PC-3 (cell line): Measurements from ENCODE around the gene RFX1. TPM values are rescaled to one million over a fixed set of nuclear protein-coding genes. Genes with fewer than 3 reads are reported as not detected.
"Not testable (repeated sequence)": the region's sequence is repeated elsewhere in the genome, so short reads cannot be mapped to it uniquely, and the experiment has no call there.

Source experiments
- ATAC-seq: fragments of 200-7000 bp; cut with Tn5 transposase; 2 replicates; pipeline ENCODE4 v1.9.1; 2020; ENCODE audit warnings: mild to moderate bottlenecking, moderate library complexity
- BruUV-seq: library from RNA; stranded (reverse); fragments of 400-500 nt; replicated peaks from 2 replicates; lab custom pipeline; 2021; lab: Mats Ljungman, UMichigan
- CTCF ChIA-PET: fragments of 300-600 bp; sonication (Branson Sonifier 250); formaldehyde crosslinking; loops from one replicate; lab custom pipeline; 2022; ENCODE audit warnings: antibody characterized with exemption; lab: Charles Lee
- POLR2A ChIA-PET: fragments of 300-600 bp; sonication (Branson Sonifier 250); formaldehyde crosslinking; loops from one replicate; lab custom pipeline; 2022; ENCODE audit warnings: antibody characterized with exemption; ENCODE audit not compliant: unreplicated experiment; lab: Charles Lee
- DNase-seq: peaks from one replicate; pipeline ENCODE4 v3.0.0-alpha.2; 2015
- H2AFZ ChIP-seq: fragments of 300-600 bp; sonication (generic); 2 replicates; pipeline ENCODE4 v1.6.0; 2016; ENCODE audit warnings: antibody characterized with exemption, low read length
- H3F3A ChIP-seq: fragments of 300-600 bp; sonication (generic); one replicate; pipeline ENCODE4 v1.6.0; 2017; ENCODE audit warnings: antibody characterized with exemption, low read length, control low read depth, mild to moderate bottlenecking; ENCODE audit not compliant: unreplicated experiment
- H3K27ac ChIP-seq: fragments of 300-600 bp; sonication (generic); 2 replicates; pipeline ENCODE4 v1.5.1; 2016; ENCODE audit warnings: mild to moderate bottlenecking, low read length
- H3K27me3 ChIP-seq: fragments of 300-600 bp; sonication (generic); 2 replicates; pipeline ENCODE4 v1.6.1; 2016; ENCODE audit warnings: low read length, mixed read lengths
- H3K36me3 ChIP-seq: fragments of 300-600 bp; sonication (generic); 2 replicates; pipeline ENCODE4 v1.6.1; 2016; ENCODE audit warnings: low read depth, mixed run types, low read length, mixed read lengths
- H3K4me1 ChIP-seq: fragments of 300-600 bp; sonication (generic); 2 replicates; pipeline ENCODE4 v1.5.1; 2016; ENCODE audit warnings: low read length; ENCODE audit not compliant: insufficient read depth
- H3K4me2 ChIP-seq: fragments of 300-600 bp; sonication (generic); 2 replicates; pipeline ENCODE4 v1.6.0; 2016; ENCODE audit warnings: low read length
- H3K4me3 ChIP-seq: fragments of 300-600 bp; sonication (generic); 2 replicates; pipeline ENCODE4 v1.5.1; 2016; ENCODE audit warnings: mild to moderate bottlenecking, low read length, mixed read lengths
- H3K79me2 ChIP-seq: fragments of 300-600 bp; sonication (generic); 2 replicates; pipeline ENCODE4 v1.6.1; 2017; ENCODE audit warnings: low read length, mixed read lengths
- H3K9ac ChIP-seq: fragments of 300-600 bp; sonication (generic); 2 replicates; pipeline ENCODE4 v1.6.0; 2016; ENCODE audit warnings: mild to moderate bottlenecking, low read length
- H3K9me2 ChIP-seq: fragments of 300-600 bp; sonication (generic); replicated peaks from 2 replicates; pipeline ENCODE4 v1.6.1; 2016; ENCODE audit warnings: mixed run types, low read length, mixed read lengths
- H3K9me3 ChIP-seq: fragments of 300-600 bp; sonication (generic); 2 replicates; pipeline ENCODE4 v1.6.1; 2016; ENCODE audit warnings: low read length, mixed read lengths
- H4K20me1 ChIP-seq: fragments of 300-600 bp; sonication (generic); 2 replicates; pipeline ENCODE4 v1.6.1; 2016; ENCODE audit warnings: low read length, mixed read lengths
- CTCF ChIP-seq: fragments of 300-600 bp; sonication (generic); conservative IDR thresholded peaks from 2 replicates; pipeline ENCODE4 v1.5.1; 2017; ENCODE audit warnings: antibody characterized with exemption, low read depth, mild to moderate bottlenecking, low read length
- EZH2 ChIP-seq: fragments of 300-600 bp; sonication (generic); IDR thresholded peaks from one replicate; pipeline ENCODE4 v1.6.1; 2017; ENCODE audit warnings: antibody characterized with exemption, mild to moderate bottlenecking, low read length; ENCODE audit not compliant: unreplicated experiment
- EZH2phosphoT487 ChIP-seq: fragments of 300-600 bp; sonication (generic); IDR thresholded peaks from 2 replicates; pipeline ENCODE4 v1.6.1; 2018; ENCODE audit warnings: mild to moderate bottlenecking, antibody characterized with exemption, low read length, borderline replicate concordance
- intact Hi-C: fragments of 100-400 bp; cut with micrococcal nuclease; formaldehyde crosslinking; loops from 2 replicates; pipeline ENCODE4 v1.9.0; 2023
- total RNA-seq: library from RNA; depleted of rRNA; stranded (reverse); fragments of >200 nt; gene quantifications from 2 replicates; pipeline ENCODE4 v1.2.3, GENCODE V29; 2014

The RFX1 gene
- total RNA-seq, 1 experiment from 2014 or later, result 7.5 TPM

- DNase-seq (peak; percentile 72), ATAC-seq (peak; percentile 97)
- no peaks in the 10 kb centered on the region for H4K20me1 ChIP-seq
- H3K9ac ChIP-seq, result no peak overlapping the region
- H3K9me3 ChIP-seq, result no peaks in the 10 kb centered on the region
- H3K27me3 ChIP-seq, result no peaks in the 10 kb centered on the region
- H2AFZ ChIP-seq, result peak overlapping the region; percentile 43
- TF ChIP-seq CTCF (peak; percentile 75), EZH2 (no peak), EZH2phosphoT487 (no peak)
- H3K4me3 ChIP-seq, result no peak overlapping the region
- H3F3A ChIP-seq, result no peaks in the 10 kb centered on the region
- CTCF ChIA-PET, result no interaction called here
- H3K27ac ChIP-seq, result no peak overlapping the region
- POLR2A ChIA-PET, result no interaction called here
- H3K9me2 ChIP-seq, result no peaks in the 10 kb centered on the region
- no peaks in the 10 kb centered on the region for H3K36me3 ChIP-seq
- no peak overlapping the region for H3K4me2 ChIP-seq
- no peaks in the 10 kb centered on the region for H3K79me2 ChIP-seq
- no TSS peak for BruUV-seq
- intact Hi-C loops, result no loop called here
- H3K4me1 ChIP-seq, result 0 out of 2 replicates have a peak, but pooled peaks cover 6% of the 10 kb centered on the region
These were observed 17.5 kb upstream of the RFX1 start for GRCh38 chr19:14023404-14024235.

GRCh38 chr19:14022469-14022868 lies 16.3 kb upstream of the RFX1 start:
- Histone ChIP-seq H3K4me3 (no peak overlapping the region), H3K9ac (no peak overlapping the region), H3K36me3 (no peaks in the 10 kb centered on the region), H2AFZ (peak overlapping the region; percentile 15; the same call in 1 of the 2 replicates), H3K79me2 (no peaks in the 10 kb centered on the region), H3K27ac (no peak overlapping the region), H3K4me2 (no peak overlapping the region), H3K9me2 (no peaks in the 10 kb centered on the region), H4K20me1 (no peaks in the 10 kb centered on the region), H3K27me3 (no peaks in the 10 kb centered on the region), H3K4me1 (0 out of 2 replicates have a peak, but pooled peaks cover 6% of the 10 kb centered on the region), H3F3A (no peaks in the 10 kb centered on the region), H3K9me3 (no peaks in the 10 kb centered on the region)
- intact Hi-C loops, result no loop called here
- POLR2A ChIA-PET, result no interaction called here
- CTCF ChIA-PET, result interaction anchor here (0.7 kb wide), 1 partner anchor 25 kb away, joined by 3 read pairs; no protein-coding TSS in a partner anchor
- BruUV-seq, result no TSS peak
- DNase-seq, result peak; percentile 57
- peak; percentile 17; the same call in 1 of the 2 replicates for ATAC-seq
- TF ChIP-seq EZH2 (no peak), EZH2phosphoT487 (no peak), CTCF (no peak)

- Histone ChIP-seq H3F3A (no peaks in the 10 kb centered on the region), H3K4me1 (0 out of 2 replicates have a peak, but pooled peaks cover 6% of the 10 kb centered on the region), H3K4me2 (no peak overlapping the region), H3K9ac (no peak overlapping the region), H3K27ac (no peak overlapping the region), H3K9me2 (no peaks in the 10 kb centered on the region), H3K36me3 (no peaks in the 10 kb centered on the region), H3K27me3 (no peaks in the 10 kb centered on the region), H3K9me3 (no peaks in the 10 kb centered on the region), H2AFZ (no peak overlapping the region), H3K79me2 (no peaks in the 10 kb centered on the region), H3K4me3 (no peak overlapping the region), H4K20me1 (no peaks in the 10 kb centered on the region)
- no peak for ATAC-seq
- ChIA-PET CTCF (interaction anchor here (0.6 kb wide), 2 partner anchors 36 to 169 kb away, joined by 4 read pairs; no protein-coding TSS in a partner anchor), POLR2A (no interaction called here)
- no peak for DNase-seq
- BruUV-seq, result no TSS peak
- intact Hi-C loops, result no loop called here
- TF ChIP-seq EZH2 (no peak), CTCF (no peak), EZH2phosphoT487 (no peak)
These were observed 15.4 kb upstream of the RFX1 start for GRCh38 chr19:14021474-14021873.

DNA sequence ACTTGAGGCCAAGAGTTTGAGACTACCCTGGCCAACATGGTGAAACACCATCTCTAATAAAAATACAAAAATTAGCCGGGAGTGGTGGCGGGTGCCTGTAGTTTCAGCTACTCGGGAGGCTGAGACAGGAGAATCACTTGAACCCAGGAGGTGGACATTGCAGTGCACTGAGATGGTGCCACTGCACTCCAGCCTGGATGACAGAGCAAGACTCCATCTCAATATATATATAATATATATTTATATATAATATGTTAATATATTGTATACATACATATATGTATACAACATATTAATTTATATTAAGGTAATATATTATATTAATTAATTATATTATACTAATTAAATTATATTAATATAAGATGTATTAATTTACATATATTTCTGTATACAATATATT lies 13.6 kb upstream of the RFX1 start:
- ATAC-seq, intact Hi-C loops, BruUV-seq, H3K9ac ChIP-seq, POLR2A ChIA-PET, H3K9me2 ChIP-seq, H3K4me3 ChIP-seq, DNase-seq, H3K27me3 ChIP-seq, H3K79me2 ChIP-seq, H2AFZ ChIP-seq, H3F3A ChIP-seq, H3K36me3 ChIP-seq, H4K20me1 ChIP-seq, H3K4me2 ChIP-seq, H3K4me1 ChIP-seq, H3K27ac ChIP-seq, H3K9me3 ChIP-seq: not testable (repeated sequence)
- CTCF ChIA-PET, result interaction anchor here (0.6 kb wide), 1 partner anchor 20 kb away, joined by 4 read pairs; no protein-coding TSS in a partner anchor
